Gastroesophageal sphincter (tissue), 4 donors: Measurements from ENCODE around the gene S1PR4. TPM values are rescaled to one million over a fixed set of nuclear protein-coding genes. Genes with fewer than 3 reads are reported as not detected.
"Not testable (repeated sequence)": the region's sequence is repeated elsewhere in the genome, so short reads cannot be mapped to it uniquely, and the experiment has no call there.

Experiments
- ATAC-seq: fragments of 150-250 bp; one replicate; pipeline ENCODE4 v1.9.1; 2016; ENCODE audit warnings: mild to moderate bottlenecking, moderate library complexity
- H3K27ac ChIP-seq, 4 donors: fragments of 200-600 bp; sonication (generic) in 3 of 4; 1 replicate in 3 of 4; 2 replicates in 1 of 4; pipeline ENCODE4 v1.5.1; 2016 to 2019
- H3K27me3 ChIP-seq: fragments of 200-600 bp; sonication (generic); one replicate; pipeline ENCODE4 v1.5.1; 2019
- H3K36me3 ChIP-seq, 2 donors: fragments of 200-600 bp; sonication (generic); one replicate each; pipeline ENCODE4 v1.5.1; 2019; ENCODE audit warnings: control low read depth in 1 of 2
- H3K4me1 ChIP-seq, 3 donors: fragments of 200-600 bp; sonication (generic); 1 replicate in 2 of 3; 2 replicates in 1 of 3; pipeline ENCODE4 v1.5.1; 2016 to 2019; ENCODE audit warnings: control low read depth in 2 of 3
- H3K4me3 ChIP-seq, 2 donors: fragments of 200-600 bp; sonication (generic); one replicate each; pipeline ENCODE4 v1.5.1; 2019; ENCODE audit warnings: mild to moderate bottlenecking in 1 of 2, moderate library complexity in 1 of 2
- H3K9me3 ChIP-seq, 3 donors: fragments of 200-600 bp; sonication (generic); one replicate each; pipeline ENCODE4 v1.5.1; 2017 to 2019; ENCODE audit warnings: control low read depth in 2 of 3
- EP300 ChIP-seq: sonication (generic); formaldehyde crosslinking; IDR thresholded peaks from one replicate; pipeline ENCODE4 v1.6.1; 2017; ENCODE audit warnings: antibody characterized with exemption, mild to moderate bottlenecking
- POLR2A ChIP-seq, 2 donors: fragments of 450-650 bp; IDR thresholded peaks; one replicate each; pipeline ENCODE4 v1.6.1; 2017; ENCODE audit warnings: antibody characterized with exemption in 2 of 2, mild to moderate bottlenecking in 2 of 2, moderate library complexity in 1 of 2
- POLR2AphosphoS5 ChIP-seq: sonication (generic); formaldehyde crosslinking; IDR thresholded peaks from one replicate; pipeline ENCODE4 v1.6.1; 2017; ENCODE audit warnings: antibody characterized with exemption
- WGBS, 2 donors: methylation state at CpG; one replicate each; pipeline ENCODE4 v1.1.5; 2018; ENCODE audit warnings: low coverage in 1 of 2; 5-methylcytosine and 5-hydroxymethylcytosine counted together
- total RNA-seq, 4 donors: library from RNA; depleted of rRNA; stranded (reverse); fragments of >200 nt; gene quantifications; one replicate each; pipeline ENCODE4 v1.1.0, GENCODE V29; 2016
- TF ChIP-seq, protein P1 (sequence below), 4 experiments: fragments of 200-600 bp in 2 of 4; fragments of 450-650 bp in 2 of 4; sonication (generic) in 1 of 4; IDR thresholded peaks; one replicate each; pipeline ENCODE4 v1.5.1; 2017 to 2019; ENCODE audit warnings: antibody characterized with exemption in 4 of 4, mild to moderate bottlenecking in 2 of 4, moderate library complexity in 2 of 4

Gene S1PR4
- total RNA-seq, 4 donors from 2014 or later, result 0.20 to 1.9 (median 1.1) TPM

DNA sequence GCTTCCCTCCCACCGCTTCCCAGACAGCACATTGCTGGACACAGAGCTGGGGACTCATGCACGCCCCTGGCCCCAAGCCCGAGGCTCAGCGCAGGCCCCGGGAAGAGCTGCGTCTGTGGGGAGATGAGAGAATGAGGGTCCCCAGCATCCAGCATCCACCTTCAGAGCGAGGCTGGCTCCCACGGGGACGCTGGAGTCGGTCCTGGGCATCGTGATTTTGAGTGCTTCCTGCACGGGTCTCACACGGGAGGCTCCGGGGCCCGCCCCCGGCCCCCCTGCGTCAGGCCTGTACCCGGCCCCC, 11.9 kb downstream of the S1PR4 start:
- 100% methylated on average over 2 of the region's 18 CpGs; no CpG with 5 or more reads in 1 of the 2 donors for WGBS, 2 donors
- no peak for ATAC-seq
- peaks cover 0 to 30% (median 18%) of the 10 kb centered on the region in 3 donors for H3K4me1 ChIP-seq
- no peaks in the 10 kb centered on the region for H3K9me3 ChIP-seq
- TF ChIP-seq EP300, result no peak
- no peak for TF ChIP-seq POLR2A (IDR thresholded peaks at IDR 0.05)
- TF ChIP-seq, protein P1, sequence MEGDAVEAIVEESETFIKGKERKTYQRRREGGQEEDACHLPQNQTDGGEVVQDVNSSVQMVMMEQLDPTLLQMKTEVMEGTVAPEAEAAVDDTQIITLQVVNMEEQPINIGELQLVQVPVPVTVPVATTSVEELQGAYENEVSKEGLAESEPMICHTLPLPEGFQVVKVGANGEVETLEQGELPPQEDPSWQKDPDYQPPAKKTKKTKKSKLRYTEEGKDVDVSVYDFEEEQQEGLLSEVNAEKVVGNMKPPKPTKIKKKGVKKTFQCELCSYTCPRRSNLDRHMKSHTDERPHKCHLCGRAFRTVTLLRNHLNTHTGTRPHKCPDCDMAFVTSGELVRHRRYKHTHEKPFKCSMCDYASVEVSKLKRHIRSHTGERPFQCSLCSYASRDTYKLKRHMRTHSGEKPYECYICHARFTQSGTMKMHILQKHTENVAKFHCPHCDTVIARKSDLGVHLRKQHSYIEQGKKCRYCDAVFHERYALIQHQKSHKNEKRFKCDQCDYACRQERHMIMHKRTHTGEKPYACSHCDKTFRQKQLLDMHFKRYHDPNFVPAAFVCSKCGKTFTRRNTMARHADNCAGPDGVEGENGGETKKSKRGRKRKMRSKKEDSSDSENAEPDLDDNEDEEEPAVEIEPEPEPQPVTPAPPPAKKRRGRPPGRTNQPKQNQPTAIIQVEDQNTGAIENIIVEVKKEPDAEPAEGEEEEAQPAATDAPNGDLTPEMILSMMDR (IDR thresholded peaks at IDR 0.05), result no peak
- no peak for TF ChIP-seq POLR2AphosphoS5
- H3K27me3 ChIP-seq, result no peaks in the 10 kb centered on the region
- no peak overlapping the region for H3K27ac ChIP-seq
- peaks cover 0 to 47% of the 10 kb centered on the region in 2 donors for H3K36me3 ChIP-seq
- no peak overlapping the region for H3K4me3 ChIP-seq

DNA sequence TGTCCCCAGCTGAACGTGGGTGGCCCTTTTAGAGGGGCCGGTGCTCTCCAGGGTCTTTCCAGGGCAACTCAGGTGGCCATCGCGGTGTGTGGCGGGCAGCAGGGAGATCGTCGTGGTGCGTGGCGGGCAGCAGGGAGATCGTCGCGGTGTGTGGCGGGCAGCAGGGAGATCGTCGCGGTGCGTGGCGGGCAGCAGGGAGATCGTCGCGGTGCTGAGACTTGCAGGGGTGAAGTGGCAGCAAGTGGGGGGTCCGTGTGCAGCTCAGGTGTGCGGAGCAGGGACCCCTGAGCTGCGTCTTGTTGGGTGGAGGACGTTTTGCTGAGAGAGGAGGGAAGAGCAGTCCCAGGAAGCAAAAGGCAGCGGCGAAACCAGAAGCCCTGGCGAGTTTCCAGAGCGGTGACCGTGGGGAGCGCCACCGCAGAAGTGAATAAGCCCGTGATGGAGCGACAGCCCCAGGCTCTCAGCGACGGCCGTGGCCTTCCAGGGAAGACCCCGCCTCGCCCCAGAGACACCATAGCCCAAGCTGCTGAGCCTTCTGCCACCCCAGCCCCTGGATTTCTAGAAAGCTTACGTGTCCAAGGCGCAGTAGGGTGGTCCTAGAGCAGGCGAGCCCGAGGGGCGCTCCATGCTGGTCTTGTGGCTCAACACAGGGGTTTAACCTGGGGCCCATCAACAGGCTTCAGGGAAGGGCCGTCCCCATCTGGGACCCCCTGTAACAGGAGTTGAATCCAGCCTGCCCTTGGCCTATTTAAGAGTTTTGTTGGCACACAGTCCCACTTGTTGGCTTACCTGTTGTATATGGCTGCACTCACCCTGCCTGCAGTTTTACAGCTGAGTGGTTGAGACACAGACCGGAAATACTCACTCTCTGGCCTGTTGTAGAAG, 12.6 kb downstream of the S1PR4 start:
- TF ChIP-seq EP300, result no peak
- TF ChIP-seq, protein P1 (IDR thresholded peaks at IDR 0.05), result no peak
- no peak for TF ChIP-seq POLR2A (IDR thresholded peaks at IDR 0.05)
- TF ChIP-seq POLR2AphosphoS5, result no peak

DNA sequence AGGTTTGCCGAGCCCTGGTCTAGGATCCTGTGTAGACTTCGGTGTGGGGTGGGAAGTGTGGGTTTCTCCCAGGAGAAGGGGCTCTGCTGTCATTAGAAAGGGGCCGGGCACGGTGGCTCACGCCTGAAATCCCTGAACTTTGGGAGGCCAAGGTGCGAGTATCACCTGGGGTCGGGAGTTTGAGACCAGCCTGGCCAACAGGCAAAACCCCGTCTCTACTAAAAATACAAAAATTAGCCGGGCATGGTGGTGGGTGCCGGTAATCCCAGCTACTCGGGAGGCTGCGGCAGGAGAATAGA, 13.2 kb downstream of the S1PR4 start:
- Histone ChIP-seq H3K36me3 (peaks cover 0 to 60% of the 10 kb centered on the region in 2 donors), H3K4me1 (peaks cover 0 to 23% (median 13%) of the 10 kb centered on the region in 3 donors)
- H3K27ac ChIP-seq, H3K9me3 ChIP-seq, H3K4me3 ChIP-seq, H3K27me3 ChIP-seq, ATAC-seq: not testable (repeated sequence)
- 97% methylated on average over 6 of the region's 12 CpGs; no CpG with 5 or more reads in 1 of the 2 donors for WGBS, 2 donors

More for the DNA sequence above, 12.6 kb downstream of the S1PR4 start:
- ATAC-seq, result no peak
- WGBS, 2 donors, result 81 to 90% methylated on average over 8 to 17 of the region's 46 CpGs
- Histone ChIP-seq H3K27me3 (no peaks in the 10 kb centered on the region), H3K4me1 (peaks cover 0 to 29% (median 18%) of the 10 kb centered on the region in 3 donors), H3K27ac (no peak overlapping the region), H3K36me3 (peaks cover 0 to 54% of the 10 kb centered on the region in 2 donors), H3K4me3 (no peak overlapping the region), H3K9me3 (no peaks in the 10 kb centered on the region)

DNA sequence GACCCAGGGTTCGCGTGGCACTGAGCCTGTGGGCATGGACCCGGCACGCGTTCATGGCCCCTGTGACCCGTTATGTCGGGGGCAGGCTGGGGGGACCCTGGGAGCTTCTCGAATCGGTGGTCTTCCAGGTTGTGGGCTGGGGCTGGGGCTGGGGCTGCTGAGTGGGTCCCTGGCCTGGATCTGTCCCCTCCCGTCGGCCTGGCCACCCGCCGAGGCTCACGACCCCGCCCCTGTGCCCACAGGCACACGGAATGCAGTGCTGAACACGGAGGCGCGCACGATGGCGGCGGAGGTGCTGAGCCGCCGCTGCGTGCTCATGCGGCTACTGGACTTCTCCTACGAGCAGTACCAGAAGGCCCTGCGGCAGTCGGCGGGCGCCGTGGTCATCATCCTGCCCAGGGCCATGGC, 13.7 kb downstream of the S1PR4 start:
- no peak overlapping the region for H3K27ac ChIP-seq
- no peaks in the 10 kb centered on the region for H3K27me3 ChIP-seq
- ATAC-seq, result no peak
- H3K4me3 ChIP-seq, result no peak overlapping the region
- H3K4me1 ChIP-seq, result peaks cover 0 to 18% (median 9%) of the 10 kb centered on the region in 3 donors
- TF ChIP-seq POLR2A (IDR thresholded peaks at IDR 0.05), result no peak
- TF ChIP-seq, protein P1 (IDR thresholded peaks at IDR 0.05), result no peak
- TF ChIP-seq POLR2AphosphoS5, result no peak
- TF ChIP-seq EP300, result no peak
- H3K9me3 ChIP-seq, result no peaks in the 10 kb centered on the region
- H3K36me3 ChIP-seq, result peaks cover 0 to 65% of the 10 kb centered on the region in 2 donors
- WGBS, 2 donors, result 89% methylated on average over 5 of the region's 32 CpGs; no CpG with 5 or more reads in 1 of the 2 donors

DNA sequence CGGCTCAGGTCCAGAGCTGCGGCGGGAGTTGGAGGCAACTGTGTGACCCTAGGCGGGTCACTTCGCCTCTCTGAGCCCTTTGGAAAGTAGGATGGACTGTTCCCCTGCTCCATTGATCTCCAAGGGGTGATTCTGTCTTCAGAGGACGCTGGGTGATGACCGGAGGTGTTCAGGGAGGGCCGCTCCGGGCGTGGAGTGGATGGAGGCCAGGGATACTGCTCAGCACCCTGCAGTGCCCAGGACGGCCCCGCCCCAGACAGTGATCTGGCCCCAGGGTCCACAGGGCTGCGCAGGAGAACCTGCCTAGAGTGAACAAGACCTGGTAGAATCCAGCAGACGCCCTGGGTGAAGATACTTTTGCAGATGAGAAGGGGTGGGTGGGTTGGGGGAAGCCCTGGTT, 14.1 kb downstream of the S1PR4 start:
- Histone ChIP-seq H3K36me3 (peaks cover 0 to 67% of the 10 kb centered on the region in 2 donors), H3K4me1 (peaks cover 0 to 14% (median 7%) of the 10 kb centered on the region in 3 donors), H3K9me3 (no peaks in the 10 kb centered on the region), H3K27ac (no peak overlapping the region), H3K27me3 (no peaks in the 10 kb centered on the region), H3K4me3 (no peak overlapping the region)
- TF ChIP-seq POLR2AphosphoS5, result no peak
- TF ChIP-seq, protein P1 (IDR thresholded peaks at IDR 0.05), result no peak
- TF ChIP-seq EP300, result no peak
- no peak for TF ChIP-seq POLR2A (IDR thresholded peaks at IDR 0.05)
- no CpG with 5 or more reads among the region's 14 CpGs for WGBS, 2 donors
- peak; percentile 5 for ATAC-seq
